Erythroblast (primary cell): ENCODE results near the gene HNRNPU.

Experiments
- GATA1 ChIP-seq: IDR thresholded peaks from 2 replicates; pipeline ENCODE4 v1.6.1; 2011; ENCODE audit warnings: low read depth, mild to moderate bottlenecking, control low read depth, low read length, moderate library complexity
- POLR2A ChIP-seq: IDR thresholded peaks from 2 replicates; pipeline ENCODE4 v1.6.1; 2011; ENCODE audit warnings: mild to moderate bottlenecking, low read length

DNA sequence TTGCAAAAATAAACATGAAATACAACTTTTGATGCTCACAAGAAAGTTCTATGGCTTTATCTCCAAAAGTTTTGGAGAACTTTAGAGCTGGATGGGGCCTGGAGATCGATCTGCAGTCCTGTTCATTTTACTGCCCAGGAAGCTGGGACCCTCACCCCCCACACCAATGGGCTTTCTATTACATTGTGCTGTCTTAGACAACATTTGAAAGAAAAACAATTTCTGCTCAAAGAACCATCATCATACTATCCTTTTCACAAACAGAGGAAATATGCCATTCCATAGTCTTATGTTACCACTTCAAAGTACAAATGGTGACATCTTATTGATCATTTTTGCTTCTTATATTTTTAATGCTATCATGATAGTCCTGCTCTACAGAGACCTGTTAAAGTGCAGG lies 2.0 kb upstream of the HNRNPU start:
- no peak for TF ChIP-seq POLR2A
- TF ChIP-seq GATA1: no peak
